ENCODE measurements around the gene PAM. TPM values are rescaled to one million over a fixed set of nuclear protein-coding genes. Genes with fewer than 3 reads are reported as not detected.
"Not testable (repeated sequence)": the region's sequence is repeated elsewhere in the genome, so short reads cannot be mapped to it uniquely, and the experiment has no call there.

PAM gene
- total RNA-seq, 2 donors from 2014 or later = 76.8 to 171 TPM

- 92% methylated on average over 3 of the region's 3 CpGs for WGBS
- DNase-seq (ENCODE audit: low spot score) = no peak
- intact Hi-C loops (cut with DNase I) = no loop called here
- no peaks in the 10 kb centered on the region for H3K4me1 ChIP-seq (replicated peaks)
- no peak overlapping the region for H3K4me3 ChIP-seq
- no peaks in the 10 kb centered on the region for H3K36me3 ChIP-seq
- H3K9me3 ChIP-seq = no peaks in the 10 kb centered on the region
- H3K27me3 ChIP-seq (replicated peaks; ENCODE audit: insufficient read depth) = no peaks in the 10 kb centered on the region
- TF ChIP-seq POLR2AphosphoS5 (IDR thresholded peaks at IDR 0.05) = no peak
- no peak for TF ChIP-seq CTCF (IDR thresholded peaks at IDR 0.05)
- TF ChIP-seq POLR2A (IDR thresholded peaks at IDR 0.05) = no peak
- no peak overlapping the region for H3K27ac ChIP-seq
Observed at GRCh38 chr5:103059525-103059924, 304.4 kb downstream of the PAM start.

DNA sequence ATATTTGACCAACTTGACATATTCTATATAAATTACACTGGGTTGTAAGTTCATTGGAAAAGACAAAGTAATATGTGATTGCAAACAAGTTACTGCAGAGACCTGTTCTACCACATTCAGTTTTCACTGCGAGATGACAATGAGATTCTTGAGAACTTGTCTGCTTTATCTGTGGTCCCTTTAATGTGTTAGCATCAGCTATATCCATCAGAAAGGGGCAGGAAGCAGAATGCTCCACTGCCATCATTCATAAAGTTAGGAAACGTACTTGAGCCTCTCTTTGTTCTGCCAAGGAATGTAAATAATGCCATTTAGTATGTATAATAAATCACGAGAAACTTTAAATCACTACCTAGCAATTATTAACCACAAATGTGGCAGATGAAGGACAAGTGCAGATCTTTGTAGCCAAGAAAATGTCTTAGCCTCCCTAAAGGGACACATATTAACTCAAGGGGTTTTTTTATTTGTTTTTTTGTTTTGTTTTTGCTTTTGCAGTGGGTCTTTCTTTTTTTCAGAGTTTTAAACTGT is 305.4 kb downstream of the PAM start:
- no peaks in the 10 kb centered on the region for H3K36me3 ChIP-seq
- no peak for TF ChIP-seq CTCF (IDR thresholded peaks at IDR 0.05)
- TF ChIP-seq POLR2A (IDR thresholded peaks at IDR 0.05) = no peak
- TF ChIP-seq POLR2AphosphoS5 (IDR thresholded peaks at IDR 0.05) = no peak
- no peak for DNase-seq (ENCODE audit: low spot score)
- H3K4me3 ChIP-seq = no peak overlapping the region
- H3K4me1 ChIP-seq (replicated peaks) = no peaks in the 10 kb centered on the region
- intact Hi-C loops (cut with DNase I) = no loop called here
- H3K27me3 ChIP-seq (replicated peaks; ENCODE audit: insufficient read depth) = no peaks in the 10 kb centered on the region
- H3K27ac ChIP-seq = no peak overlapping the region
- no peaks in the 10 kb centered on the region for H3K9me3 ChIP-seq
- WGBS = 5% methylated on average over 3 of the region's 3 CpGs

DNA sequence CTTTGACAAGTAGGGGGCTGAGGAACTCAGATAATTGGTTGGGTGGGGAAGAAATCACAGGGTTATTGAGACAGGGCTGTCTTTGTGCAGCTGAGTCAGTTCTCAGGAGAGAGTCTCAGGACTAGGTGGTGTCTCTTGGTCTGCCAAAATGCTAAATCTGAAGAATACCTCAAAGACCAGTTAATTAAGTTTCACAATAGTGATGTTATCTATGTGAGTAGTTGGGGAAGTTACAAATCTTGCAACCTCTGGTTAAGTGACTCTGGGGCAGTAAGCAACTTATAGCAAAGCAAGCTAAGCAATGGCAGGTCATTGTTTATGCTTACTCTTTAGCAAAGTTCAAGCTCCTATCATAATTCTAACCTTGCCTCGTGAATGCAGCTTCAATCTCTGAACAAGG is 311.2 kb downstream of the PAM start:
- no peak for DNase-seq (ENCODE audit: low spot score)
- intact Hi-C loops (cut with DNase I) = no loop called here
- no peak overlapping the region for H3K27ac ChIP-seq
- no peaks in the 10 kb centered on the region for H3K9me3 ChIP-seq
- TF ChIP-seq POLR2A (IDR thresholded peaks at IDR 0.05) (no peak), POLR2AphosphoS5 (IDR thresholded peaks at IDR 0.05) (no peak), CTCF (IDR thresholded peaks at IDR 0.05) (no peak)
- H3K4me3 ChIP-seq = no peak overlapping the region
- 67% methylated on average over 1 of the region's 1 CpG for WGBS
- H3K36me3 ChIP-seq = no peaks in the 10 kb centered on the region
- H3K4me1 ChIP-seq (replicated peaks) = no peaks in the 10 kb centered on the region
- H3K27me3 ChIP-seq (replicated peaks; ENCODE audit: insufficient read depth) = no peaks in the 10 kb centered on the region

DNA sequence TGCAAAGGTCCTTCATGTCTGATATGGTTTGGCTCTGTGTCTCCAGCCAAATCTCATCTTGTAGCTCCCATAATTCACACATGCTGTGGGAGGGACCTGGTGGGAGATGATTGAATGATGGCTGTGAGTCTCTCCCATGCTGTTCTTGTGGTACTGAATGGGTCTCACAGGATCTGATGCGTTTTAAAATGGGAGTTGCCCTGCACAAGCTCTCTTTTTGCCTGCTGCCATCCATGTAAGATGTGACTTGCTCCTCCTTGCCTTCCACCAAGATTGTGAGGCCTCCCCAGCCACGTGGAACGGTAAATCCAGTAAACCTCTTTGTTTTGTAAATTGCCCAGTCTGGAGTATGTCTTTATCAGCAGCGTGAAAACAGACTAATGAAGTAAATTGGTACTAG is 318.4 kb downstream of the PAM start:
- H3K27me3 ChIP-seq (replicated peaks; ENCODE audit: insufficient read depth); H3K27ac ChIP-seq; H3K36me3 ChIP-seq; H3K9me3 ChIP-seq; intact Hi-C loops (cut with DNase I); H3K4me3 ChIP-seq; H3K4me1 ChIP-seq (replicated peaks); DNase-seq (ENCODE audit: low spot score): not testable (repeated sequence)
- WGBS = 83% methylated on average over 4 of the region's 4 CpGs

- no peak for TF ChIP-seq POLR2A (IDR thresholded peaks at IDR 0.05)
- Histone ChIP-seq H3K9me3 (no peaks in the 10 kb centered on the region), H3K27me3 (replicated peaks; ENCODE audit: insufficient read depth) (no peaks in the 10 kb centered on the region), H3K27ac (no peak overlapping the region), H3K4me1 (replicated peaks) (no peaks in the 10 kb centered on the region), H3K36me3 (no peaks in the 10 kb centered on the region), H3K4me3 (no peak overlapping the region)
- 93% methylated on average over 4 of the region's 4 CpGs for WGBS
- intact Hi-C loops (cut with DNase I) = no loop called here
- DNase-seq (ENCODE audit: low spot score) = no peak
Observed at GRCh38 chr5:103075442-103075841, 320.3 kb downstream of the PAM start.

All from prostate gland (tissue), 2 donors.